Right lobe of liver (tissue), 4 donors: Measurements from ENCODE around the gene AFDN.
"Not testable (repeated sequence)": the region's sequence is repeated elsewhere in the genome, so short reads cannot be mapped to it uniquely, and the experiment has no call there.

Source experiments
- CTCF ChIP-seq, 4 donors: fragments of 200-600 bp in 3 of 4; fragments of 450-650 bp in 1 of 4; IDR thresholded peaks; one replicate each; pipeline versions ENCODE4 v1.5.1 to v1.8.0; 2016 to 2022; ENCODE audit warnings: antibody characterized with exemption in 4 of 4, mild to moderate bottlenecking in 2 of 4
- POLR2A ChIP-seq: fragments of 450-650 bp; IDR thresholded peaks from one replicate; pipeline ENCODE4 v1.6.1; 2017; ENCODE audit warnings: antibody characterized with exemption, mild to moderate bottlenecking
- donor health status: DM: no; HTN: no; CAD: no.
- donor health status: DM: no; HTN: no; CAD: no.
- donor health status: DM: no; HTN: yes; CAD: no.

- TF ChIP-seq CTCF (IDR thresholded peaks at IDR 0.05); POLR2A: not testable (repeated sequence)
These were observed 174.8 kb downstream of the AFDN start for GRCh38 chr6:168001514-168001913.
